ENCODE data around the gene ZSWIM6.

ZSWIM6 gene

DNA sequence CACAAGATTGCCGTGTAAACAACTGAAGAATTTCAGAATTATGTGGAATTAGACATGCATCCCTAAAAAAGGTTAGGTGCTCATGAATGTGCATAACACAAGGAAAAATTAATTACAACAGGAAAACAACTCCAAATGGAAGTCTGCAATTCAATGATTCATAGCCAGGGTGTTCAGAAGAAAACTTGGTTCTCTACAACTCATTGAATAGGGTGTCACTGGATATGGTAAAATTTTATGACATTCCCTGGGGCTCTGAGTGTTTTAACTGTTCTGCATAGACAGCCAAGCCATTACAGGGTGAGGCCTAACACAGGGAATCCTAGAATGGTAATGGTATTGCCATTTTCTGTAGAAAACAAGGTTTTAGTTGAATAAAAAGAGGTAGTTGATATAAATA lies 24.4 kb upstream of the ZSWIM6 start:
- TF ChIP-seq, protein P1, sequence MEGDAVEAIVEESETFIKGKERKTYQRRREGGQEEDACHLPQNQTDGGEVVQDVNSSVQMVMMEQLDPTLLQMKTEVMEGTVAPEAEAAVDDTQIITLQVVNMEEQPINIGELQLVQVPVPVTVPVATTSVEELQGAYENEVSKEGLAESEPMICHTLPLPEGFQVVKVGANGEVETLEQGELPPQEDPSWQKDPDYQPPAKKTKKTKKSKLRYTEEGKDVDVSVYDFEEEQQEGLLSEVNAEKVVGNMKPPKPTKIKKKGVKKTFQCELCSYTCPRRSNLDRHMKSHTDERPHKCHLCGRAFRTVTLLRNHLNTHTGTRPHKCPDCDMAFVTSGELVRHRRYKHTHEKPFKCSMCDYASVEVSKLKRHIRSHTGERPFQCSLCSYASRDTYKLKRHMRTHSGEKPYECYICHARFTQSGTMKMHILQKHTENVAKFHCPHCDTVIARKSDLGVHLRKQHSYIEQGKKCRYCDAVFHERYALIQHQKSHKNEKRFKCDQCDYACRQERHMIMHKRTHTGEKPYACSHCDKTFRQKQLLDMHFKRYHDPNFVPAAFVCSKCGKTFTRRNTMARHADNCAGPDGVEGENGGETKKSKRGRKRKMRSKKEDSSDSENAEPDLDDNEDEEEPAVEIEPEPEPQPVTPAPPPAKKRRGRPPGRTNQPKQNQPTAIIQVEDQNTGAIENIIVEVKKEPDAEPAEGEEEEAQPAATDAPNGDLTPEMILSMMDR (conservative IDR thresholded peaks at IDR 0.05): no peak
- TF ChIP-seq ZFX (IDR thresholded peaks at IDR 0.05): no peak
- H3K27ac ChIP-seq: no peak overlapping the region

DNA sequence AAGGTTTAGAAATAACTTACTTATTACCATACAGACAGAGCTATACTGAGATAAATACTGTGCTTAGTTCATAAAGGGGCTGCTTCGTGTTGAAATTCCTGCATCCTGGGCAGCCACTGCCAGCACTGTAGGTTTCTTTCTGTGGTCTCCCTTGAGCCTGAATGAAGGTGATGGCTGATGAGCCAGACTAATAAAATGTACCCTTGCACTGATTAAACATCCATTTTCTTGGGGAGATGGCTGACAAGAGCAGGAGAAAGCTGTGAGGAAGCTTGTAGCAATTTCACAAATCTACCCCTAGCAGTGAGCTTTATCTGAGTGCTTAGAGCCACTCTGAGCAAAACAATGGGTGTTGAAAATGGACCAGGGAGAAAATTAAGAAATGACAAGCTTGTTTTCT lies 23.3 kb upstream of the ZSWIM6 start:
- TF ChIP-seq ZFX (IDR thresholded peaks at IDR 0.05): no peak
- TF ChIP-seq, protein P1 (conservative IDR thresholded peaks at IDR 0.05): no peak
- no peak overlapping the region for H3K27ac ChIP-seq

GRCh38 chr5:61309115-61309514 lies 22.9 kb upstream of the ZSWIM6 start:
- no peak overlapping the region for H3K27ac ChIP-seq
- TF ChIP-seq ZFX (IDR thresholded peaks at IDR 0.05): no peak
- TF ChIP-seq, protein P1 (conservative IDR thresholded peaks at IDR 0.05): no peak

DNA sequence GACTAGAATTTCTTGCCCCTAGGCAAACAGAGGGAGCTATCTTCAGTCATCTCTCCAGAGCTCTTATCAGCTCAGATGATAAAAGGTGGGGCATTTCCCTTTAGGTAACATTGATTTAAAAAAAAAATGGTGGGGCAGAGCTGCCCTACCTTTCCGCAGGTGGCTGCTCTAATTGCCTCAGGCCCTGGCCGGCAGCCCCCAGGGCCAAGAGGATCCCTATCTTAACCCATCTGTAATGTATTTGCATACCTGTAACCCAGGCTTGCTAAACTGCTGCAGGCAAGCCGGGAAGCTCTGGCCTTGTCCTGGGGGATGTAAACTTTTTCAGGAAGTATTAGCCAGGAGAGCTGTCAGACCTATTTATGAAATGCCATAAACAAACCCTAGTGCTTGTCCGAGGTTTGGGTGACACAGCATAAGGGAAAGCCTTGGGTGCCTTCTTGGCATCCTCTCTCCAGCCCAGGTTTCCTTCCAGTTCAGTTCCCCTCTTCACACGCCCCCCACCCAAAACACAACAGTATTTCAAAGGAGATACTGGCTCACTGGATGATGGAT lies 20.9 kb upstream of the ZSWIM6 start:
- H3K27ac ChIP-seq: no peak overlapping the region
- TF ChIP-seq, protein P1 (conservative IDR thresholded peaks at IDR 0.05): no peak
- no peak for TF ChIP-seq ZFX (IDR thresholded peaks at IDR 0.05)

DNA sequence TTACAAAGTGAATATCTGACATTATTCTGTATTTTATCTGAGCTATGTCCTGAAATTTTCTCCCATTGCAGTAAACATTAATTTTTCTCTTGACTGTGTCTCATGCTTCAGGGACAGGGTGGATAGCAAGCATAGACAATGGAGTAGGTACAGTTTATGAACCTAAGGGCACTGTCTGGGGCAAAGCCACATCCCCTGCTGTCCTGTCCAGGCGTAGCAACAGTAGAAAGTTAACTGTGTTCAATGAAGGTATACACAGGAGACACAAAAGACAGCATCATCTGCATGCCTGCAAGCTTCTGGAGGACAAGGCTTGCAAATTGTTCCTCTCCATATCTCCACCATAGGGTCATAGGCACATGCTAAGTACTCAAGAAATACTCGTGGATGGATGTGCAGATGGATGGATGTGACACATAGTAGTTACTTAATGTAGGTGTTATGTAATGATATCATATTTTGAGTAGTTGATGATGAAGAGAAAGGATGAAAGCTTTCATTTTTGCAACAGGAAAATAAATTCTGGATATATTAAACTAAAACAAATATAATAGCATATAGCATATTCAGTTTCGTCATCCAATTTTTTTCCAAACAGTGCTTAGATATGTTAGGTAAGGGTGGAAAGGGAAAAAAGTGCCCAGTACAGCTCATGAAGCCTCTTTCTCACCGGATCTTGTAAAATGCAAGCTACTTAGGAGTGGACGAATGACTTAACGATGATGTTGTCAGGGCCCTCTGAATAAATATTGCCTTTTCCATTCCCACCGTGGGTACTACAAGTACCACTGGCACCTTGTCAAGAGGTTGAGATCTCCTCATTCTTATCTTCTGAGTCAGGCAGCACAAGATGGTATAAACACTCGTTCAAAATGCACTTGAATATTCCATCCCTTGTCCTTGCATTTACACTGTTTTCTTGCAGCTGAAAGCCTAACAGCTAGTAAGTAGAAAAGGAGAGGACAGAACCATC lies 19.9 kb upstream of the ZSWIM6 start:
- TF ChIP-seq ZFX (IDR thresholded peaks at IDR 0.05): no peak
- TF ChIP-seq, protein P1 (conservative IDR thresholded peaks at IDR 0.05): no peak
- no peak overlapping the region for H3K27ac ChIP-seq

- no peak for TF ChIP-seq ZFX (IDR thresholded peaks at IDR 0.05)
- TF ChIP-seq, protein P1 (conservative IDR thresholded peaks at IDR 0.05): no peak
- H3K27ac ChIP-seq: no peak overlapping the region
These were observed 17.9 kb upstream of the ZSWIM6 start for GRCh38 chr5:61313960-61314681.

DNA sequence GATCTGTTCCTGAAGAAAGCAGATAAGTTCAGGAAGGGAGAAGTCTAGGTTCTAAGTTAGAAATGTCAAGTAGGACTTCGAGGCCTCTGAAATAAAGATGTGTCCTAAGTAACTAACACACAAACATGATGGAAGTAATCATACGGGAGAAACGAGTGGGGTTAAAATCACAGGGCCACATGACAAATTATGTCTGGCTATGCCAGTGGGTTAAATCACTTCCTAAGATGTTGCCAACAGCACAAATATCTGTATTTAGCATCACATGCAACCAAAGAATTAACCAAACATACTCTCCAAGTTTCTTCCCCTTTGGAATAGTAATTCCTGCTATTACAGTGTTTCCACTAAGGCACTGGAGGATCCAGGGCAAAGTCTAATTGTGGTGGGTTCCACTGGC lies 13.7 kb upstream of the ZSWIM6 start:
- H3K27ac ChIP-seq: no peak overlapping the region
- TF ChIP-seq ZFX (IDR thresholded peaks at IDR 0.05): no peak
- TF ChIP-seq, protein P1 (conservative IDR thresholded peaks at IDR 0.05): no peak

Data from C4-2B (cell line).